GM23338 (cell line): Measurements from ENCODE around the gene SLC34A3. TPM values are rescaled to one million over a fixed set of nuclear protein-coding genes. Genes with fewer than 3 reads are reported as not detected.

Experiments
- ATAC-seq: fragments of 200-7000 bp; cut with Tn5 transposase; 3 replicates; pipeline ENCODE4 v1.9.1; 2020
- DNase-seq: peaks from one replicate; pipeline ENCODE4 v3.0.0-alpha.2; 2015; ENCODE audit warnings: low spot score
- H2AFZ ChIP-seq: fragments of 200-600 bp; sonication (generic); 2 replicates; pipeline ENCODE4 v1.8.0; 2016; ENCODE audit warnings: antibody characterized with exemption, mild to moderate bottlenecking, moderate library complexity
- H3F3A ChIP-seq: fragments of 200-600 bp; sonication (generic); replicated peaks from 2 replicates; pipeline ENCODE4 v1.8.0; 2017; ENCODE audit warnings: antibody characterized with exemption, mixed run types, low read depth
- H3K27ac ChIP-seq: fragments of 200-600 bp; sonication (generic); 2 replicates; pipeline ENCODE4 v1.6.1; 2016; ENCODE audit warnings: low read depth
- H3K27me3 ChIP-seq: fragments of 200-600 bp; sonication (generic); 2 replicates; pipeline ENCODE4 v1.8.0; 2016; ENCODE audit warnings: mild to moderate bottlenecking, mixed run types, moderate library complexity; ENCODE audit not compliant: insufficient read depth
- H3K36me3 ChIP-seq: fragments of 200-600 bp; sonication (generic); 2 replicates; pipeline ENCODE4 v1.8.0; 2016; ENCODE audit warnings: mild to moderate bottlenecking; ENCODE audit not compliant: insufficient read depth
- H3K4me1 ChIP-seq: fragments of 200-600 bp; sonication (generic); 2 replicates; pipeline ENCODE4 v1.8.0; 2016; ENCODE audit warnings: mild to moderate bottlenecking, moderate library complexity; ENCODE audit not compliant: insufficient read depth
- H3K4me2 ChIP-seq: fragments of 200-600 bp; sonication (generic); 2 replicates; pipeline ENCODE4 v1.7.1; 2017; ENCODE audit warnings: mixed run types
- H3K4me3 ChIP-seq: fragments of 200-600 bp; sonication (generic); 2 replicates; pipeline ENCODE4 v1.6.1; 2016; ENCODE audit warnings: mixed run types
- H3K79me2 ChIP-seq: fragments of 200-600 bp; sonication (generic); replicated peaks from 2 replicates; pipeline ENCODE4 v1.8.0; 2017; ENCODE audit warnings: mild to moderate bottlenecking; ENCODE audit not compliant: insufficient read depth
- H3K9me2 ChIP-seq: fragments of 200-600 bp; sonication (generic); 2 replicates; pipeline ENCODE4 v1.8.0; 2017; ENCODE audit not compliant: insufficient read depth
- H4K20me1 ChIP-seq: fragments of 200-600 bp; sonication (generic); replicated peaks from 2 replicates; pipeline ENCODE4 v1.8.0; 2017; ENCODE audit warnings: mild to moderate bottlenecking; ENCODE audit not compliant: insufficient read depth
- H3K27ac Mint-ChIP-seq: 2 replicates; pipeline ENCODE4 v1.8.0; 2020; ENCODE audit warnings: inconsistent platforms, mild to moderate bottlenecking, moderate library complexity, mixed read lengths
- H3K27me3 Mint-ChIP-seq: 3 replicates; pipeline ENCODE4 v1.8.0; 2022; ENCODE audit warnings: low read depth, mild to moderate bottlenecking, moderate library complexity, mixed read lengths, inconsistent platforms; ENCODE audit not compliant: insufficient read depth, poor library complexity
- H3K36me3 Mint-ChIP-seq: 3 replicates; pipeline ENCODE4 v1.8.0; 2021; ENCODE audit warnings: low read depth, mild to moderate bottlenecking, inconsistent platforms, moderate library complexity, mixed read lengths
- H3K4me1 Mint-ChIP-seq: 3 replicates; pipeline ENCODE4 v1.8.0; 2020; ENCODE audit warnings: mild to moderate bottlenecking, inconsistent platforms, mixed read lengths
- H3K4me3 Mint-ChIP-seq: 3 replicates; pipeline ENCODE4 v1.8.0; 2021; ENCODE audit warnings: moderate library complexity, mild to moderate bottlenecking, inconsistent platforms, mixed read lengths
- H3K9me3 Mint-ChIP-seq: 3 replicates; pipeline ENCODE4 v1.8.0; 2020; ENCODE audit warnings: moderate library complexity, mild to moderate bottlenecking, inconsistent platforms, mixed read lengths
- CREB1 ChIP-seq: fragments of 250-450 bp; sonication (Bioruptor Pico); IDR thresholded peaks from 2 replicates; pipeline ENCODE4 v1.5.0; 2020; ENCODE audit warnings: low read depth, mild to moderate bottlenecking, moderate library complexity
- ETS1 ChIP-seq: IDR thresholded peaks from 2 replicates; pipeline ENCODE4 v1.6.1; 2016; ENCODE audit warnings: antibody characterized with exemption
- EZH2 ChIP-seq: fragments of 200-600 bp; sonication (generic); IDR thresholded peaks from one replicate; pipeline ENCODE4 v1.8.0; 2017; ENCODE audit warnings: antibody characterized with exemption, mild to moderate bottlenecking, low read depth; ENCODE audit not compliant: unreplicated experiment
- EZH2phosphoT487 ChIP-seq: fragments of 200-600 bp; sonication (generic); IDR thresholded peaks from one replicate; pipeline ENCODE4 v1.8.1; 2018; ENCODE audit warnings: antibody characterized with exemption; ENCODE audit not compliant: unreplicated experiment
- NANOG ChIP-seq: IDR thresholded peaks from 2 replicates; pipeline ENCODE4 v1.6.1; 2016; ENCODE audit warnings: antibody characterized with exemption, borderline replicate concordance
- POLR2AphosphoS5 ChIP-seq: IDR thresholded peaks from 2 replicates; pipeline ENCODE4 v1.6.1; 2016; ENCODE audit warnings: antibody characterized with exemption, low read depth
- REST ChIP-seq: IDR thresholded peaks from one replicate; pipeline ENCODE4 v1.6.1; 2018; ENCODE audit warnings: antibody characterized with exemption; ENCODE audit not compliant: unreplicated experiment
- STAT1 ChIP-seq: IDR thresholded peaks from one replicate; pipeline ENCODE4 v1.6.1; 2016; ENCODE audit warnings: antibody characterized with exemption; ENCODE audit not compliant: unreplicated experiment
- ZNF114 ChIP-seq: fragments of 250-450 bp; sonication (Bioruptor Pico); IDR thresholded peaks from 2 replicates; pipeline ENCODE4 v1.5.0; 2020; ENCODE audit warnings: mild to moderate bottlenecking, moderate library complexity
- ZNF331 ChIP-seq: fragments of 250-450 bp; sonication (Bioruptor Pico); IDR thresholded peaks from 2 replicates; pipeline ENCODE4 v1.5.0; 2020; ENCODE audit warnings: low read depth, mild to moderate bottlenecking, moderate library complexity
- polyA plus RNA-seq: library from polyadenylated mRNA; unstranded; fragments of >200 nt; fragmentation: Nextera tagmentation; extraction: Ambion mirVana; gene quantifications from 2 replicates; pipeline ENCODE4 v1.2.1, GENCODE V29; 2016
- total RNA-seq: library from RNA; depleted of rRNA; stranded (reverse); fragments of >200 nt; shearing (Covaris generic); gene quantifications from 2 replicates; pipeline ENCODE4 v1.2.3, GENCODE V29; 2014
- TF ChIP-seq, protein P1 (sequence below): fragments of 250-450 bp; sonication (Bioruptor Pico); IDR thresholded peaks from 2 replicates; pipeline ENCODE4 v1.5.0; 2020; ENCODE audit warnings: mild to moderate bottlenecking, moderate library complexity
- TF ChIP-seq, protein P2 (sequence below), 2 experiments: fragments of 200-600 bp in 1 of 2; sonication (generic) in 1 of 2; conservative IDR thresholded peaks; 2 replicates each; pipeline versions ENCODE4 v1.5.1 to v1.6.1; 2016 to 2017; ENCODE audit warnings: antibody characterized with exemption in 2 of 2, low read depth in 2 of 2, mild to moderate bottlenecking in 2 of 2, moderate library complexity in 1 of 2

SLC34A3 gene
- total and polyA plus RNA-seq, 2 experiments from 2014 or later: not detected

DNA sequence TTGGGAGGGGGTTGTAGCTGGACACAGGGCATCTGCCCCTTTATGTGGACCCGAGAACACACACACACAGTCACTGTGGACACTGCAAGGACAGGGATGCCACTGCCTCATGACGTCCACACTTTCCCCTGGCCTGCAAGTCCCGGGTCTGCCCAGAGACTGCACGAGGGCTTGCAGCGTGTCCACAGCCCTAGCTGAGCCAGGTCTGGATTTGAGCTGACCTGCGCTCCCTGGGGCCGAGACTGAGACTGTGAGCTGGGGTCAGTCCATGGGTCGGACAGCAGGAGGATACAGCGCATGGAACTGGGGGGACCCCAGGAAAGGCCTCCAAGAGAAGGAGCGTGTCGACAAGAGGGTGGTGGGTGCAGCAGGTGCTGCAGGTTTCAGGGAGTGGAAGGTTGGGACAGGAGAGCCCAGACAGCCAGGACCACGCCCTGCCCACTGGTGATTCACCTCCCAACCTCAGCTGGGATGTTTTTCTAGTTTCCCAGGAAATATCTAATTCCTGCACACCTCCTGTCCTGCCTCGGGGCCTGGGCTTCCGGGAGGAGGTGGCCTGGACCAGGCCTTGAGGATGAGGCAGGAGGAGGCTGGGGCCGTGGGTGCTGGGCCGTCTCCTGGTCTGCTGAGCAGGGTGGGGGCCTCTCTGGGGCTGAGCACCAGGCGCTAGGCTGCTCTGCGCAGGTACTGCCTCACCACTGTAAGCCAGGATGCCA lies 4.2 kb upstream of the SLC34A3 start:
- no peak overlapping the region for H2AFZ ChIP-seq
- H3K27me3 Mint-ChIP-seq: peaks cover 3% of the 10 kb centered on the region
- no peaks in the 10 kb centered on the region for H3K9me3 Mint-ChIP-seq
- DNase-seq: no peak
- no peak overlapping the region for H3K4me3 ChIP-seq
- 0 out of 2 replicates have a peak, but pooled peaks cover 6% of the 10 kb centered on the region for H3F3A ChIP-seq
- no peaks in the 10 kb centered on the region for H3K36me3 ChIP-seq
- TF ChIP-seq, protein P1, sequence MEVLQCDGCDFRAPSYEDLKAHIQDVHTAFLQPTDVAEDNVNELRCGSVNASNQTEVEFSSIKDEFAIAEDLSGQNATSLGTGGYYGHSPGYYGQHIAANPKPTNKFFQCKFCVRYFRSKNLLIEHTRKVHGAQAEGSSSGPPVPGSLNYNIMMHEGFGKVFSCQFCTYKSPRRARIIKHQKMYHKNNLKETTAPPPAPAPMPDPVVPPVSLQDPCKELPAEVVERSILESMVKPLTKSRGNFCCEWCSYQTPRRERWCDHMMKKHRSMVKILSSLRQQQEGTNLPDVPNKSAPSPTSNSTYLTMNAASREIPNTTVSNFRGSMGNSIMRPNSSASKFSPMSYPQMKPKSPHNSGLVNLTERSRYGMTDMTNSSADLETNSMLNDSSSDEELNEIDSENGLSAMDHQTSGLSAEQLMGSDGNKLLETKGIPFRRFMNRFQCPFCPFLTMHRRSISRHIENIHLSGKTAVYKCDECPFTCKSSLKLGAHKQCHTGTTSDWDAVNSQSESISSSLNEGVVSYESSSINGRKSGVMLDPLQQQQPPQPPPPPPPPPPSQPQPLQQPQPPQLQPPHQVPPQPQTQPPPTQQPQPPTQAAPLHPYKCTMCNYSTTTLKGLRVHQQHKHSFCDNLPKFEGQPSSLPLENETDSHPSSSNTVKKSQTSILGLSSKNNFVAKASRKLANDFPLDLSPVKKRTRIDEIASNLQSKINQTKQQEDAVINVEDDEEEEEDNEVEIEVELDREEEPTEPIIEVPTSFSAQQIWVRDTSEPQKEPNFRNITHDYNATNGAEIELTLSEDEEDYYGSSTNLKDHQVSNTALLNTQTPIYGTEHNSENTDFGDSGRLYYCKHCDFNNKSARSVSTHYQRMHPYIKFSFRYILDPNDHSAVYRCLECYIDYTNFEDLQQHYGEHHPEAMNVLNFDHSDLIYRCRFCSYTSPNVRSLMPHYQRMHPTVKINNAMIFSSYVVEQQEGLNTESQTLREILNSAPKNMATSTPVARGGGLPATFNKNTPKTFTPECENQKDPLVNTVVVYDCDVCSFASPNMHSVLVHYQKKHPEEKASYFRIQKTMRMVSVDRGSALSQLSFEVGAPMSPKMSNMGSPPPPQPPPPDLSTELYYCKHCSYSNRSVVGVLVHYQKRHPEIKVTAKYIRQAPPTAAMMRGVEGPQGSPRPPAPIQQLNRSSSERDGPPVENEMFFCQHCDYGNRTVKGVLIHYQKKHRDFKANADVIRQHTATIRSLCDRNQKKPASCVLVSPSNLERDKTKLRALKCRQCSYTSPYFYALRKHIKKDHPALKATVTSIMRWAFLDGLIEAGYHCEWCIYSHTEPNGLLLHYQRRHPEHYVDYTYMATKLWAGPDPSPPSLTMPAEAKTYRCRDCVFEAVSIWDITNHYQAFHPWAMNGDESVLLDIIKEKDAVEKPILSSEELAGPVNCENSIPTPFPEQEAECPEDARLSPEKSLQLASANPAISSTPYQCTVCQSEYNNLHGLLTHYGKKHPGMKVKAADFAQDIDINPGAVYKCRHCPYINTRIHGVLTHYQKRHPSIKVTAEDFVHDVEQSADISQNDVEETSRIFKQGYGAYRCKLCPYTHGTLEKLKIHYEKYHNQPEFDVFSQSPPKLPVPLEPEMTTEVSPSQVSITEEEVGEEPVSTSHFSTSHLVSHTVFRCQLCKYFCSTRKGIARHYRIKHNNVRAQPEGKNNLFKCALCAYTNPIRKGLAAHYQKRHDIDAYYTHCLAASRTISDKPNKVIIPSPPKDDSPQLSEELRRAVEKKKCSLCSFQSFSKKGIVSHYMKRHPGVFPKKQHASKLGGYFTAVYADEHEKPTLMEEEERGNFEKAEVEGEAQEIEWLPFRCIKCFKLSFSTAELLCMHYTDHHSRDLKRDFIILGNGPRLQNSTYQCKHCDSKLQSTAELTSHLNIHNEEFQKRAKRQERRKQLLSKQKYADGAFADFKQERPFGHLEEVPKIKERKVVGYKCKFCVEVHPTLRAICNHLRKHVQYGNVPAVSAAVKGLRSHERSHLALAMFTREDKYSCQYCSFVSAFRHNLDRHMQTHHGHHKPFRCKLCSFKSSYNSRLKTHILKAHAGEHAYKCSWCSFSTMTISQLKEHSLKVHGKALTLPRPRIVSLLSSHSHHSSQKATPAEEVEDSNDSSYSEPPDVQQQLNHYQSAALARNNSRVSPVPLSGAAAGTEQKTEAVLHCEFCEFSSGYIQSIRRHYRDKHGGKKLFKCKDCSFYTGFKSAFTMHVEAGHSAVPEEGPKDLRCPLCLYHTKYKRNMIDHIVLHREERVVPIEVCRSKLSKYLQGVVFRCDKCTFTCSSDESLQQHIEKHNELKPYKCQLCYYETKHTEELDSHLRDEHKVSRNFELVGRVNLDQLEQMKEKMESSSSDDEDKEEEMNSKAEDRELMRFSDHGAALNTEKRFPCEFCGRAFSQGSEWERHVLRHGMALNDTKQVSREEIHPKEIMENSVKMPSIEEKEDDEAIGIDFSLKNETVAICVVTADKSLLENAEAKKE (CRISPR knock-in tag): no peak
- TF ChIP-seq POLR2AphosphoS5 (no peak), ZNF331 (CRISPR knock-in tag) (no peak), ETS1 (no peak), ZNF114 (CRISPR knock-in tag) (no peak), EZH2 (no peak), STAT1 (no peak), NANOG (no peak), CREB1 (CRISPR knock-in tag) (no peak), REST (no peak), EZH2phosphoT487 (no peak)
- TF ChIP-seq, protein P2, sequence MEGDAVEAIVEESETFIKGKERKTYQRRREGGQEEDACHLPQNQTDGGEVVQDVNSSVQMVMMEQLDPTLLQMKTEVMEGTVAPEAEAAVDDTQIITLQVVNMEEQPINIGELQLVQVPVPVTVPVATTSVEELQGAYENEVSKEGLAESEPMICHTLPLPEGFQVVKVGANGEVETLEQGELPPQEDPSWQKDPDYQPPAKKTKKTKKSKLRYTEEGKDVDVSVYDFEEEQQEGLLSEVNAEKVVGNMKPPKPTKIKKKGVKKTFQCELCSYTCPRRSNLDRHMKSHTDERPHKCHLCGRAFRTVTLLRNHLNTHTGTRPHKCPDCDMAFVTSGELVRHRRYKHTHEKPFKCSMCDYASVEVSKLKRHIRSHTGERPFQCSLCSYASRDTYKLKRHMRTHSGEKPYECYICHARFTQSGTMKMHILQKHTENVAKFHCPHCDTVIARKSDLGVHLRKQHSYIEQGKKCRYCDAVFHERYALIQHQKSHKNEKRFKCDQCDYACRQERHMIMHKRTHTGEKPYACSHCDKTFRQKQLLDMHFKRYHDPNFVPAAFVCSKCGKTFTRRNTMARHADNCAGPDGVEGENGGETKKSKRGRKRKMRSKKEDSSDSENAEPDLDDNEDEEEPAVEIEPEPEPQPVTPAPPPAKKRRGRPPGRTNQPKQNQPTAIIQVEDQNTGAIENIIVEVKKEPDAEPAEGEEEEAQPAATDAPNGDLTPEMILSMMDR (conservative IDR thresholded peaks at IDR 0.05; ENCODE audit: low read depth in 2 of 2): no peak
- H3K27ac Mint-ChIP-seq: no peak overlapping the region
- no peaks in the 10 kb centered on the region for H4K20me1 ChIP-seq
- no peak overlapping the region for H3K4me3 Mint-ChIP-seq
- peaks cover 9% of the 10 kb centered on the region; the same call in 1 of the 2 replicates for H3K27me3 ChIP-seq
- no peak for ATAC-seq
- H3K4me1 Mint-ChIP-seq: peaks cover 2% of the 10 kb centered on the region; the same call in 2 of the 3 replicates
- no peaks in the 10 kb centered on the region for H3K79me2 ChIP-seq
- no peak overlapping the region for H3K27ac ChIP-seq
- no peaks in the 10 kb centered on the region for H3K9me2 ChIP-seq
- H3K4me2 ChIP-seq: no peak overlapping the region
- H3K4me1 ChIP-seq: no peaks in the 10 kb centered on the region; the same call in 1 of the 2 replicates
- no peaks in the 10 kb centered on the region for H3K36me3 Mint-ChIP-seq
